ENCODE measurements around the gene PCK2. TPM values are rescaled to one million over a fixed set of nuclear protein-coding genes. Genes with fewer than 3 reads are reported as not detected.

The PCK2 gene
- polyA plus RNA-seq, 1 donor from 2014 or later: 1.2 TPM

DNA sequence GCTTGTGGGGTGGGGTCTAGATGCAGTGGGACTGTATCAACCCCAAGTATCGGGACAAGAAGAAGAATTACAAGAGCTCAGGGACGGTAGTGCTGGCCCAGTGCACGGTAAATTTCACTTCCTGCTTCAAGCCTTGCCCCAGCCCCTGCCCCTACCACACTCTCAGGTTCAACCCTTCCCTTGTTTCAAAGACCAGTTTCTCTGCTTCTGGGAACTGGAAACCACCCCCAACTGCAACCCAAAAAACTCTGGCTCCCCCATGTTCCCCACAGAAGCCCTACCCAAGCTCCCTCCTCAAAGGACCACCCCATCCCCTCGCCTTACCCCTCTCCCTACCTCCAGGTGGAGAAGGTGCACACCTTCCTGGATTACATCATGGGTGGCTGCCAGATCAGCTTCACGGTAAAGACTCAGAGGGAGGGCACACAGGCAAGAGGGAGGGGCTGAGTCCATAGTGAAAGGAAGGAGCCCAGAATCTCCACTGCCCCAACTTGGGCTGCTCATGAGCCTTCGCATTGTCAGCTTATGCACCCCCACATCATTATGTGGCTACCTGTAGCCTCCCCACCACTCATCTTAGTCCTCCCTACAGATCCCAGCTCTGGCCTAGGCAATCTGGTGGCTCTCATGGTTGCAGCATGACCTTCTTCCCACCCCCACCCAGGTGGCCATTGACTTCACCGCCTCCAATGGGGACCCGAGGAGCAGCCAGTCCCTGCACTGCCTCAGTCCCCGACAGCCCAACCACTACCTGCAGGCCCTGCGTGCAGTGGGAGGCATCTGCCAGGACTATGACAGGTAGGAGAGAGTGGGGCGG, 18.4 kb upstream of the PCK2 start:
- H3K9me3 ChIP-seq (ENCODE audit: low read length): no peaks in the 10 kb centered on the region
- H3K36me3 ChIP-seq (ENCODE audit: insufficient read depth, low read length): no peaks in the 10 kb centered on the region
- no peaks in the 10 kb centered on the region for H3K27me3 ChIP-seq (ENCODE audit: insufficient read depth, low read depth, low read length)
- H3K27ac ChIP-seq (ENCODE audit: low read length): no peak overlapping the region
- H3K4me3 ChIP-seq (ENCODE audit: low read length): no peak overlapping the region
- H3K9ac ChIP-seq (ENCODE audit: low read length): no peak overlapping the region
- TF ChIP-seq EP300 (conservative IDR thresholded peaks at IDR 0.05; ENCODE audit: poor library complexity, severe bottlenecking) (no peak), MXI1 (conservative IDR thresholded peaks at IDR 0.05; ENCODE audit: poor library complexity, severe bottlenecking) (no peak), TAF1 (IDR thresholded peaks at IDR 0.05; ENCODE audit: low read depth) (no peak), RAD21 (conservative IDR thresholded peaks at IDR 0.05) (no peak), POLR2AphosphoS5 (IDR thresholded peaks at IDR 0.05) (no peak), EZH2 (IDR thresholded peaks at IDR 0.05; ENCODE audit: borderline replicate concordance, insufficient read depth, low read length, poor library complexity, severe bottlenecking) (no peak)
- TF ChIP-seq, protein P1, sequence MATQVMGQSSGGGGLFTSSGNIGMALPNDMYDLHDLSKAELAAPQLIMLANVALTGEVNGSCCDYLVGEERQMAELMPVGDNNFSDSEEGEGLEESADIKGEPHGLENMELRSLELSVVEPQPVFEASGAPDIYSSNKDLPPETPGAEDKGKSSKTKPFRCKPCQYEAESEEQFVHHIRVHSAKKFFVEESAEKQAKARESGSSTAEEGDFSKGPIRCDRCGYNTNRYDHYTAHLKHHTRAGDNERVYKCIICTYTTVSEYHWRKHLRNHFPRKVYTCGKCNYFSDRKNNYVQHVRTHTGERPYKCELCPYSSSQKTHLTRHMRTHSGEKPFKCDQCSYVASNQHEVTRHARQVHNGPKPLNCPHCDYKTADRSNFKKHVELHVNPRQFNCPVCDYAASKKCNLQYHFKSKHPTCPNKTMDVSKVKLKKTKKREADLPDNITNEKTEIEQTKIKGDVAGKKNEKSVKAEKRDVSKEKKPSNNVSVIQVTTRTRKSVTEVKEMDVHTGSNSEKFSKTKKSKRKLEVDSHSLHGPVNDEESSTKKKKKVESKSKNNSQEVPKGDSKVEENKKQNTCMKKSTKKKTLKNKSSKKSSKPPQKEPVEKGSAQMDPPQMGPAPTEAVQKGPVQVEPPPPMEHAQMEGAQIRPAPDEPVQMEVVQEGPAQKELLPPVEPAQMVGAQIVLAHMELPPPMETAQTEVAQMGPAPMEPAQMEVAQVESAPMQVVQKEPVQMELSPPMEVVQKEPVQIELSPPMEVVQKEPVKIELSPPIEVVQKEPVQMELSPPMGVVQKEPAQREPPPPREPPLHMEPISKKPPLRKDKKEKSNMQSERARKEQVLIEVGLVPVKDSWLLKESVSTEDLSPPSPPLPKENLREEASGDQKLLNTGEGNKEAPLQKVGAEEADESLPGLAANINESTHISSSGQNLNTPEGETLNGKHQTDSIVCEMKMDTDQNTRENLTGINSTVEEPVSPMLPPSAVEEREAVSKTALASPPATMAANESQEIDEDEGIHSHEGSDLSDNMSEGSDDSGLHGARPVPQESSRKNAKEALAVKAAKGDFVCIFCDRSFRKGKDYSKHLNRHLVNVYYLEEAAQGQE (IDR thresholded peaks at IDR 0.05; ENCODE audit: borderline replicate concordance): no peak
- TF ChIP-seq, protein P2, sequence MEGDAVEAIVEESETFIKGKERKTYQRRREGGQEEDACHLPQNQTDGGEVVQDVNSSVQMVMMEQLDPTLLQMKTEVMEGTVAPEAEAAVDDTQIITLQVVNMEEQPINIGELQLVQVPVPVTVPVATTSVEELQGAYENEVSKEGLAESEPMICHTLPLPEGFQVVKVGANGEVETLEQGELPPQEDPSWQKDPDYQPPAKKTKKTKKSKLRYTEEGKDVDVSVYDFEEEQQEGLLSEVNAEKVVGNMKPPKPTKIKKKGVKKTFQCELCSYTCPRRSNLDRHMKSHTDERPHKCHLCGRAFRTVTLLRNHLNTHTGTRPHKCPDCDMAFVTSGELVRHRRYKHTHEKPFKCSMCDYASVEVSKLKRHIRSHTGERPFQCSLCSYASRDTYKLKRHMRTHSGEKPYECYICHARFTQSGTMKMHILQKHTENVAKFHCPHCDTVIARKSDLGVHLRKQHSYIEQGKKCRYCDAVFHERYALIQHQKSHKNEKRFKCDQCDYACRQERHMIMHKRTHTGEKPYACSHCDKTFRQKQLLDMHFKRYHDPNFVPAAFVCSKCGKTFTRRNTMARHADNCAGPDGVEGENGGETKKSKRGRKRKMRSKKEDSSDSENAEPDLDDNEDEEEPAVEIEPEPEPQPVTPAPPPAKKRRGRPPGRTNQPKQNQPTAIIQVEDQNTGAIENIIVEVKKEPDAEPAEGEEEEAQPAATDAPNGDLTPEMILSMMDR (IDR thresholded peaks at IDR 0.05; ENCODE audit: poor library complexity, severe bottlenecking): no peak
- H2AFZ ChIP-seq (ENCODE audit: low read depth, low read length): no peak overlapping the region
- no peaks in the 10 kb centered on the region for H3K9me2 ChIP-seq (ENCODE audit: insufficient read depth, low read length)
- H3F3A ChIP-seq (ENCODE audit: insufficient read depth, low read length, poor library complexity, severe bottlenecking): peaks cover 3% of the 10 kb centered on the region
- no peak overlapping the region for H3K4me2 ChIP-seq (ENCODE audit: low read length)
- no peaks in the 10 kb centered on the region for H4K20me1 ChIP-seq (ENCODE audit: insufficient read depth)
- H3K79me2 ChIP-seq (replicated peaks; ENCODE audit: insufficient read depth, low read length): no peaks in the 10 kb centered on the region

DNA sequence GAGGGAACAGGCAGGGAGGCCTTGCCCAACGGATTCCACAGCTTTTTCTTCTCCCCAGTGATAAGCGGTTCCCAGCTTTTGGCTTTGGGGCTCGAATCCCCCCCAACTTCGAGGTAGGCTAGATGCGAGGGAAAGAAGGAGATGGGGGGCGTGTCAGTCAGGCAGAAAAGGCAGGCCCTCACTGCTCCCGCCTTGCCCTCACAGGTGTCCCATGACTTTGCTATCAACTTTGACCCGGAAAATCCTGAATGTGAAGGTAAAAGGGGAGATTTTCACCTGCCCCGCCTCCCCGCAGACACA, 17.9 kb upstream of the PCK2 start:
- Histone ChIP-seq H3F3A (ENCODE audit: insufficient read depth, low read length, poor library complexity, severe bottlenecking) (peaks cover 3% of the 10 kb centered on the region), H3K27ac (ENCODE audit: low read length) (no peak overlapping the region), H4K20me1 (ENCODE audit: insufficient read depth) (no peaks in the 10 kb centered on the region), H3K4me3 (ENCODE audit: low read length) (no peak overlapping the region), H3K36me3 (ENCODE audit: insufficient read depth, low read length) (no peaks in the 10 kb centered on the region), H3K79me2 (replicated peaks; ENCODE audit: insufficient read depth, low read length) (no peaks in the 10 kb centered on the region), H2AFZ (ENCODE audit: low read depth, low read length) (no peak overlapping the region), H3K4me2 (ENCODE audit: low read length) (no peak overlapping the region), H3K27me3 (ENCODE audit: insufficient read depth, low read depth, low read length) (no peaks in the 10 kb centered on the region), H3K9me3 (ENCODE audit: low read length) (no peaks in the 10 kb centered on the region), H3K9ac (ENCODE audit: low read length) (no peak overlapping the region), H3K9me2 (ENCODE audit: insufficient read depth, low read length) (no peaks in the 10 kb centered on the region)
- TF ChIP-seq, protein P1 (IDR thresholded peaks at IDR 0.05; ENCODE audit: borderline replicate concordance): no peak
- TF ChIP-seq TAF1 (IDR thresholded peaks at IDR 0.05; ENCODE audit: low read depth): no peak
- TF ChIP-seq SMC3 (conservative IDR thresholded peaks at IDR 0.05; ENCODE audit: poor library complexity): no peak
- TF ChIP-seq, protein P2 (IDR thresholded peaks at IDR 0.05; ENCODE audit: poor library complexity, severe bottlenecking): no peak
- TF ChIP-seq POLR2AphosphoS5 (IDR thresholded peaks at IDR 0.05): no peak
- TF ChIP-seq EZH2 (IDR thresholded peaks at IDR 0.05; ENCODE audit: borderline replicate concordance, insufficient read depth, low read length, poor library complexity, severe bottlenecking): no peak

Data from neural cell (in vitro differentiated cells).